Sigmoid colon (tissue), 7 donors: Measurements from ENCODE around the gene CCDC152. TPM values are rescaled to one million over a fixed set of nuclear protein-coding genes. Genes with fewer than 3 reads are reported as not detected.

Experiments used
- DNase-seq: peaks from one replicate; pipeline ENCODE4 v3.0.0-alpha.2; 2019
- H3K27ac ChIP-seq, 4 donors: fragments of 200-600 bp; sonication (generic); one replicate each; pipeline ENCODE4 v1.5.1; 2016 to 2019; ENCODE audit warnings: mild to moderate bottlenecking in 1 of 4
- H3K27me3 ChIP-seq, 3 donors: fragments of 200-600 bp; sonication (generic); one replicate each; pipeline ENCODE4 v1.5.1; 2019; ENCODE audit warnings: mild to moderate bottlenecking in 1 of 3
- H3K36me3 ChIP-seq, 4 donors: fragments of 200-600 bp; sonication (generic); one replicate each; pipeline ENCODE4 v1.5.1; 2016 to 2019
- H3K4me1 ChIP-seq, 4 donors: fragments of 200-600 bp; sonication (generic); one replicate each; pipeline ENCODE4 v1.5.1; 2017 to 2019
- H3K4me3 ChIP-seq, 4 donors: fragments of 200-600 bp; sonication (generic); one replicate each; pipeline ENCODE4 v1.5.1; 2017 to 2019; ENCODE audit warnings: mild to moderate bottlenecking in 2 of 4, moderate library complexity in 1 of 4
- H3K9me3 ChIP-seq, 4 donors: fragments of 200-600 bp in 3 of 4; sonication (generic) in 3 of 4; one replicate each; pipeline versions ENCODE4 v1.5.1 to v1.6.1; 2013 to 2019
- EP300 ChIP-seq, 4 donors: sonication (generic); formaldehyde crosslinking; IDR thresholded peaks; one replicate each; pipeline ENCODE4 v1.6.1; 2017; ENCODE audit warnings: antibody characterized with exemption in 4 of 4
- POLR2A ChIP-seq, 2 donors: fragments of 450-650 bp; IDR thresholded peaks; one replicate each; pipeline ENCODE4 v1.6.1; 2016; ENCODE audit warnings: antibody characterized with exemption in 2 of 2, mild to moderate bottlenecking in 2 of 2, moderate library complexity in 2 of 2
- POLR2AphosphoS5 ChIP-seq, 4 donors: sonication (generic); formaldehyde crosslinking; IDR thresholded peaks; one replicate each; pipeline ENCODE4 v1.6.1; 2017; ENCODE audit warnings: antibody characterized with exemption in 4 of 4
- WGBS, 2 donors: extraction: QIAGEN DNeasy Blood & Tissue Kit; methylation state at CpG; one replicate each; pipeline ENCODE4 v1.1.7; 2013; 5-methylcytosine and 5-hydroxymethylcytosine counted together
- intact Hi-C: fragments of 100-400 bp; cut with DNase I; formaldehyde crosslinking; loops from one replicate; pipeline ENCODE4 v1.15.1; 2023
- polyA plus RNA-seq, 3 donors: library from polyadenylated mRNA; stranded (reverse); fragments of 200-250 nt; gene quantifications; one replicate each; pipeline ENCODE4 v1.2.3, GENCODE V29; 2013
- total RNA-seq, 4 donors: library from RNA; depleted of rRNA; stranded (reverse); fragments of >200 nt; gene quantifications; one replicate each; pipeline ENCODE4 v1.1.0, GENCODE V29; 2016
- TF ChIP-seq, protein P1 (sequence below), 4 experiments: fragments of 450-650 bp in 3 of 4; fragments of 200-600 bp in 1 of 4; IDR thresholded peaks; one replicate each; pipeline ENCODE4 v1.5.1; 2016 to 2019; ENCODE audit warnings: antibody characterized with exemption in 4 of 4, mild to moderate bottlenecking in 3 of 4, moderate library complexity in 2 of 4
- donor health status: healthy with polysubstance abuse.
- donor health status: Bipolar disorder and iron deficiency.
- donor health status: healthy.

CCDC152 gene
- total and polyA plus RNA-seq, 7 donors, result 0.41 to 3.2 (median 1.5) TPM; not detected in 1

DNA sequence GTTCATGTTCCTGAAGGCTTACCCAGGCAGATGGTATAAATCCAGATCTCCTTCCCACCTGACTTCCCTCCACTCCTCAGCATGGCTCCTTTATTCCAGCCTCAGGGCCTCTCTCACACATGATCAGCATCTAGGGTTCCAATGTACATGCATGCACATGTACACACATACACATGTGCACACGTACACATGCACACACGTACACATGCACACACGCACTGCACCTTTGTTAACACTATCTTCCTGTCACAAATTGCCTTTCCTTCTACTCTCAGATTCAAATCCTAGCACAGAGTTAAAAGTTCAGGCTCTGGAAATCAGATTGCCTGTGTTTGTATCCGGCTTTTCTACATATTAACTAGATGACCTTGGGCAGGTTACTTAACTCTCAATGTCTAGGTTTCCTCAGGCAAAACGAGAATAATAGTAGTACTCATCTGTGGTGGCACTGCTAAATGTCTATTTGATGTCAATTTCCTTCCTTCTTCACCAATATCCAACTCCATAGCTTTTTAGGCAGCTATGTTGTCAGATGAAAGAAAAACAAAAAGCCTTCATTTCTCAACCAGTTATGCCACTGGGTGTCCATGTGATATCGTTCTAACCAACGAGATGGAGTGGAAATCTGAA lies 67.8 kb downstream of the CCDC152 start:
- no peak for TF ChIP-seq EP300 (IDR thresholded peaks at IDR 0.05)
- TF ChIP-seq, protein P1, sequence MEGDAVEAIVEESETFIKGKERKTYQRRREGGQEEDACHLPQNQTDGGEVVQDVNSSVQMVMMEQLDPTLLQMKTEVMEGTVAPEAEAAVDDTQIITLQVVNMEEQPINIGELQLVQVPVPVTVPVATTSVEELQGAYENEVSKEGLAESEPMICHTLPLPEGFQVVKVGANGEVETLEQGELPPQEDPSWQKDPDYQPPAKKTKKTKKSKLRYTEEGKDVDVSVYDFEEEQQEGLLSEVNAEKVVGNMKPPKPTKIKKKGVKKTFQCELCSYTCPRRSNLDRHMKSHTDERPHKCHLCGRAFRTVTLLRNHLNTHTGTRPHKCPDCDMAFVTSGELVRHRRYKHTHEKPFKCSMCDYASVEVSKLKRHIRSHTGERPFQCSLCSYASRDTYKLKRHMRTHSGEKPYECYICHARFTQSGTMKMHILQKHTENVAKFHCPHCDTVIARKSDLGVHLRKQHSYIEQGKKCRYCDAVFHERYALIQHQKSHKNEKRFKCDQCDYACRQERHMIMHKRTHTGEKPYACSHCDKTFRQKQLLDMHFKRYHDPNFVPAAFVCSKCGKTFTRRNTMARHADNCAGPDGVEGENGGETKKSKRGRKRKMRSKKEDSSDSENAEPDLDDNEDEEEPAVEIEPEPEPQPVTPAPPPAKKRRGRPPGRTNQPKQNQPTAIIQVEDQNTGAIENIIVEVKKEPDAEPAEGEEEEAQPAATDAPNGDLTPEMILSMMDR (IDR thresholded peaks at IDR 0.05), result no peak
- no peak for TF ChIP-seq POLR2A (IDR thresholded peaks at IDR 0.05)
- TF ChIP-seq POLR2AphosphoS5 (IDR thresholded peaks at IDR 0.05), result no peak
- Histone ChIP-seq H3K27me3 (no peaks in the 10 kb centered on the region), H3K9me3 (no peaks in the 10 kb centered on the region), H3K27ac (no peak overlapping the region), H3K36me3 (no peaks in the 10 kb centered on the region), H3K4me1 (peaks cover 0 to 19% (median 11%) of the 10 kb centered on the region in 4 donors), H3K4me3 (no peak overlapping the region)
- 31 to 68% methylated on average over 7 of the region's 7 CpGs for WGBS, 2 donors
- intact Hi-C loops, result no loop called here
- no peak for DNase-seq

DNA sequence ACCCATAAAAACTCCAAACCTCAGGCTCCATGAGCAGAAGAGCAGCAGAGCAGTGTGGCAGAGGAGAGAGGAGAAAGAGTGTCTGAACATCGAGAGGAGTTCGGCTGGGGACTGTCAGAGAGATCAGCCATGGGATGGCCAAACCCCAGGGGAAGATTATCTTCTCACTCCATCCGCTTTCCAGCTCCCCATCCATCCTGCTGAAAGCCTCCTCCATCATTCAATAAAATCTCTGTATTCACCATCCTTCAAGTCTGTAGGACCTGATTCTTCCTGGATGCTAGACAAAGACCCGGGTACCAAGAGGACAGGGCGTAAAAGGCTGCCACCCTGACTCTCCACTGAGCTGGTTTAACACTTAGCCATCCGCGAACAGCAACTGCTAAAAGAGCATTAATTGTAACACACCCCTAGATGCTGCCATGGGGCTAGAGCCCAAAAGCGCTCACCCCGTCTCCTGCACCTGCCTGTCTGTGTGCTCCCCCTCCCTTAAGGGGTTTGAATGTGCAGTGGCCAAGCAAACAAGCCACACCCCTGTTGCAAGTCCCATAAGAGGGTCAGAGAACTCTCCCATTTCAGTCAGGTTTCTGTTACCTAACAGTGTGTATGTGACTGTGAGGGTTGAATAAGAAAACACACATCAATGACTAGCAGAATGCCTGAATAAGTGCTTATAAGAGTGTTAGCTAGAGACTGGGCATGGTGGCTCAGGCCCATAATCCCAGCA lies 69.0 kb downstream of the CCDC152 start:
- TF ChIP-seq, protein P1 (IDR thresholded peaks at IDR 0.05), result no peak
- TF ChIP-seq POLR2A (IDR thresholded peaks at IDR 0.05) (no peak), POLR2AphosphoS5 (IDR thresholded peaks at IDR 0.05) (no peak), EP300 (IDR thresholded peaks at IDR 0.05) (no peak)
- Histone ChIP-seq H3K4me3 (no peak overlapping the region), H3K9me3 (no peaks in the 10 kb centered on the region), H3K27ac (no peak overlapping the region), H3K4me1 (peaks cover 0 to 19% (median 11%) of the 10 kb centered on the region in 4 donors), H3K36me3 (no peaks in the 10 kb centered on the region), H3K27me3 (no peaks in the 10 kb centered on the region)
- whole genome bisulfite sequencing, 2 donors, result 68 to 93% methylated on average over 9 of the region's 9 CpGs
- no peak for DNase-seq
- intact Hi-C loops, result no loop called here

DNA sequence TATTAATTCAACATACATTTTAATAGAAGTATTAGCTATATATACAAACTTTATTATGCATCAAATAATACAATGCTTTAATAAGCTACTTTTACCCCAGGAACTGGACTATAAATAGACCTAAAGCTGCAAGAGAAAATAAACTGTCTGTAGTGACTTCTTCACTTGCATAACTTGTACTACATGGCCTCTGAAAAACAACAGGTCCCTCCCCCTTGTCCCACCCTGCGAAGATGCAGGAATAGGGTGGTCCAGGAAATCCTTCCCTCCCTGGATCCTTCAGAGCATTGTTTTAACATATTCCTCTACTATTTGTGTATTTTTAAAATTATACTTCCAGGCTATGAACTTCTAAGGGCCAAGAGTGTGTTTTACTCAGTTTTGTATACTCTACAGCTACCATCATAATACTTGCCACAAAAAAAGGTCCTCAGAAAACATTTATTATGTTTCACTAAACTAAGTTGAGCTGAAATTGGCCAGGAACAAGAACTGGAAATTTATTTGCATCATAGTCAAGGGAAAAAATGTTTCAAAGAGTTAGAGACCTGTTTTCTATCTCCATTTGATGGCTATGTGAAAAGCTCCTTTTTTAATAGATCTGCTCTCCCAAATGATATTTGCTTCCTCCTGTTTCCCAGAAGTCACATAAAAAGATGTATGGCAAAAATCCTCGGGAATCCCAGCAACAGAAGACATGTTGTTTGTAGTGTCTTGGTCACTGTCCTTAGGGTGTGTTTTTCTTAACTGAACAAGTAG lies 70.3 kb downstream of the CCDC152 start:
- peak overlapping the region in 1 of 4 donors; percentile 39 for H3K27ac ChIP-seq
- H3K4me3 ChIP-seq, result no peak overlapping the region
- peaks cover 0 to 19% (median 11%) of the 10 kb centered on the region in 4 donors for H3K4me1 ChIP-seq
- H3K36me3 ChIP-seq, result no peaks in the 10 kb centered on the region
- no peaks in the 10 kb centered on the region for H3K27me3 ChIP-seq
- DNase-seq, result no peak
- TF ChIP-seq, protein P1 (IDR thresholded peaks at IDR 0.05), result no peak
- no peak for TF ChIP-seq POLR2AphosphoS5 (IDR thresholded peaks at IDR 0.05)
- no peak for TF ChIP-seq EP300 (IDR thresholded peaks at IDR 0.05)
- TF ChIP-seq POLR2A (IDR thresholded peaks at IDR 0.05), result no peak
- 69 to 77% methylated on average over 2 of the region's 2 CpGs for WGBS, 2 donors
- intact Hi-C loops, result no loop called here
- H3K9me3 ChIP-seq, result no peaks in the 10 kb centered on the region

DNA sequence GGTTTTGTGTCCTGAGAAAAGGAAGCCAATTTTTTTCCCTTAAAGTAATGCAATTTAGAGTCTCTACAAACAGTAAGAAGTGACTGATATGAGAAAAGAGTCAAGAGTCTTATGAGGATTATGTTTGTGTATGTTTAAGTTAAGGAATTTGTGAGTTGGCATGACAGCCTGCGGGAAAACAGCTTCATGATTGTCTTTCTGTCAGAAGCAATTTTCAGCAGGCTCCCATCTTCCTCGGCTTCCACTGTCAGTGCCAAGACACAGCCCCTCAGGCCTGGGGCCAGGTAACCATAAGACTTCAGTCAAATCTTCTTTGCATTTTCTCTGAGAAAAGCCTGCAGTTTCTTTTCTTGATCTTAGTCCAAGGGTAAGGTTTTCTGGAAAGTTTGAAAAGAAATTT lies 72.1 kb downstream of the CCDC152 start:
- WGBS, 2 donors, result 79 to 91% methylated on average over 2 of the region's 2 CpGs
- H3K27ac ChIP-seq, result no peak overlapping the region
- H3K4me1 ChIP-seq, result peaks cover 0 to 19% (median 11%) of the 10 kb centered on the region in 4 donors
- intact Hi-C loops, result no loop called here
- no peaks in the 10 kb centered on the region for H3K27me3 ChIP-seq
- DNase-seq, result no peak
- H3K36me3 ChIP-seq, result no peaks in the 10 kb centered on the region
- H3K9me3 ChIP-seq, result no peaks in the 10 kb centered on the region
- TF ChIP-seq, protein P1 (IDR thresholded peaks at IDR 0.05), result no peak
- TF ChIP-seq POLR2A (IDR thresholded peaks at IDR 0.05) (no peak), EP300 (IDR thresholded peaks at IDR 0.05) (no peak), POLR2AphosphoS5 (IDR thresholded peaks at IDR 0.05) (no peak)
- H3K4me3 ChIP-seq, result no peak overlapping the region
